ENCODE data around the gene TAS2R16. TPM values are rescaled to one million over a fixed set of nuclear protein-coding genes. Genes with fewer than 3 reads are reported as not detected.

TAS2R16 gene
- total RNA-seq, 1 experiment from 2014 or later, result not detected

GRCh38 chr7:123024989-123025758 lies 29.7 kb upstream of the TAS2R16 start:
- H3K27me3 Mint-ChIP-seq (ENCODE audit: unreplicated experiment), result no peaks in the 10 kb centered on the region
- H3K4me3 Mint-ChIP-seq (ENCODE audit: low read depth, unreplicated experiment), result no peak overlapping the region
- H3K9me3 Mint-ChIP-seq (ENCODE audit: low read depth, unreplicated experiment), result no peaks in the 10 kb centered on the region
- no peaks in the 10 kb centered on the region for H3K36me3 Mint-ChIP-seq (ENCODE audit: insufficient read depth, unreplicated experiment)
- CTCF ChIA-PET, result interaction anchor here (0.6 kb wide), 1 partner anchor 1291 kb away, joined by 3 read pairs; no protein-coding TSS in a partner anchor
- BruUV-seq (replicated peaks), result no TSS peak
- H3K27ac Mint-ChIP-seq (ENCODE audit: unreplicated experiment), result no peak overlapping the region
- no peak for TF ChIP-seq CTCF (IDR thresholded peaks at IDR 0.05; ENCODE audit: unreplicated experiment)
- H3K4me1 Mint-ChIP-seq (ENCODE audit: low read depth, unreplicated experiment), result no peaks in the 10 kb centered on the region
- peak; percentile 21 for DNase-seq
- intact Hi-C loops (cut with micrococcal nuclease; ENCODE audit: unreplicated experiment), result no loop called here

- intact Hi-C loops (cut with micrococcal nuclease; ENCODE audit: unreplicated experiment), result no loop called here
- no peaks in the 10 kb centered on the region for H3K27me3 Mint-ChIP-seq (ENCODE audit: unreplicated experiment)
- no TSS peak for BruUV-seq (replicated peaks)
- H3K36me3 Mint-ChIP-seq (ENCODE audit: insufficient read depth, unreplicated experiment), result no peaks in the 10 kb centered on the region
- no peaks in the 10 kb centered on the region for H3K9me3 Mint-ChIP-seq (ENCODE audit: low read depth, unreplicated experiment)
- H3K4me1 Mint-ChIP-seq (ENCODE audit: low read depth, unreplicated experiment), result no peaks in the 10 kb centered on the region
- no peak overlapping the region for H3K27ac Mint-ChIP-seq (ENCODE audit: unreplicated experiment)
- no peak for TF ChIP-seq CTCF (IDR thresholded peaks at IDR 0.05; ENCODE audit: unreplicated experiment)
- no peak for DNase-seq
- CTCF ChIA-PET, result no interaction called here
- no peak overlapping the region for H3K4me3 Mint-ChIP-seq (ENCODE audit: low read depth, unreplicated experiment)
Measured at GRCh38 chr7:123023126-123023525, 27.6 kb upstream of the TAS2R16 start.

GRCh38 chr7:123022576-123022975 lies 27.1 kb upstream of the TAS2R16 start:
- Mint-ChIP-seq H3K4me3 (ENCODE audit: low read depth, unreplicated experiment) (no peak overlapping the region), H3K27me3 (ENCODE audit: unreplicated experiment) (no peaks in the 10 kb centered on the region), H3K36me3 (ENCODE audit: insufficient read depth, unreplicated experiment) (no peaks in the 10 kb centered on the region), H3K27ac (ENCODE audit: unreplicated experiment) (no peak overlapping the region), H3K4me1 (ENCODE audit: low read depth, unreplicated experiment) (no peaks in the 10 kb centered on the region), H3K9me3 (ENCODE audit: low read depth, unreplicated experiment) (no peaks in the 10 kb centered on the region)
- CTCF ChIA-PET, result no interaction called here
- no peak for DNase-seq
- BruUV-seq (replicated peaks), result no TSS peak
- intact Hi-C loops (cut with micrococcal nuclease; ENCODE audit: unreplicated experiment), result no loop called here
- no peak for TF ChIP-seq CTCF (IDR thresholded peaks at IDR 0.05; ENCODE audit: unreplicated experiment)

GRCh38 chr7:123012435-123012834 lies 16.9 kb upstream of the TAS2R16 start:
- Mint-ChIP-seq H3K9me3 (ENCODE audit: low read depth, unreplicated experiment) (no peaks in the 10 kb centered on the region), H3K27ac (ENCODE audit: unreplicated experiment) (no peak overlapping the region), H3K27me3 (ENCODE audit: unreplicated experiment) (no peaks in the 10 kb centered on the region), H3K4me1 (ENCODE audit: low read depth, unreplicated experiment) (no peaks in the 10 kb centered on the region), H3K4me3 (ENCODE audit: low read depth, unreplicated experiment) (no peak overlapping the region), H3K36me3 (ENCODE audit: insufficient read depth, unreplicated experiment) (no peaks in the 10 kb centered on the region)
- CTCF ChIA-PET, result interaction anchor here (0.7 kb wide), 1 partner anchor 21 kb away, joined by 4 read pairs; no protein-coding TSS in a partner anchor
- intact Hi-C loops (cut with micrococcal nuclease; ENCODE audit: unreplicated experiment), result no loop called here
- no TSS peak for BruUV-seq (replicated peaks)
- DNase-seq, result no peak
- no peak for TF ChIP-seq CTCF (IDR thresholded peaks at IDR 0.05; ENCODE audit: unreplicated experiment)

Data from Calu3 (cell line).